ENCODE measurements around the gene FRY.

FRY gene

DNA sequence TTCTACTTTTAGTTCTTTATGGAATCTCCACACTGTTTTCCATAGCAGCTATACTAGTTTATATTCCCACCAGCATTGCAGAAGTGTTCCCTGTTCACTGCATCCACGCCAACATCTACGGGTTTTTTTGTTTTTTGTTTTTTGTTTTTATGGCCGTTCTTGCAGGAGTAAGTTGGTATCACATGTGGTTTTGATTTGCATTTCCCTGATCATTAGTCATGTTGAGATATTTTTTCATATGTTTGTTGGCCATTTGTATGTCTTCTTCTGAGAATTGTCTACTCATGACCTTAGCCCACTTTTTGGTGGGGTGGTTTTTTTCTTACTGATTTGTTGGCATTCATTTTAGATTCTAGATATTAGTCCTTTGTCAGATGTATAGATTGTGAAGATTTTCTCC lies 89.7 kb downstream of the FRY start:
- TF ChIP-seq, protein P1, sequence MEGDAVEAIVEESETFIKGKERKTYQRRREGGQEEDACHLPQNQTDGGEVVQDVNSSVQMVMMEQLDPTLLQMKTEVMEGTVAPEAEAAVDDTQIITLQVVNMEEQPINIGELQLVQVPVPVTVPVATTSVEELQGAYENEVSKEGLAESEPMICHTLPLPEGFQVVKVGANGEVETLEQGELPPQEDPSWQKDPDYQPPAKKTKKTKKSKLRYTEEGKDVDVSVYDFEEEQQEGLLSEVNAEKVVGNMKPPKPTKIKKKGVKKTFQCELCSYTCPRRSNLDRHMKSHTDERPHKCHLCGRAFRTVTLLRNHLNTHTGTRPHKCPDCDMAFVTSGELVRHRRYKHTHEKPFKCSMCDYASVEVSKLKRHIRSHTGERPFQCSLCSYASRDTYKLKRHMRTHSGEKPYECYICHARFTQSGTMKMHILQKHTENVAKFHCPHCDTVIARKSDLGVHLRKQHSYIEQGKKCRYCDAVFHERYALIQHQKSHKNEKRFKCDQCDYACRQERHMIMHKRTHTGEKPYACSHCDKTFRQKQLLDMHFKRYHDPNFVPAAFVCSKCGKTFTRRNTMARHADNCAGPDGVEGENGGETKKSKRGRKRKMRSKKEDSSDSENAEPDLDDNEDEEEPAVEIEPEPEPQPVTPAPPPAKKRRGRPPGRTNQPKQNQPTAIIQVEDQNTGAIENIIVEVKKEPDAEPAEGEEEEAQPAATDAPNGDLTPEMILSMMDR (IDR thresholded peaks at IDR 0.05; ENCODE audit: control insufficient read depth, extremely low read depth, insufficient read depth): no peak
- DNase-seq (ENCODE audit: low read depth): no peak
- no peak overlapping the region for H3K4me3 ChIP-seq (ENCODE audit: low read depth, low read length)

DNA sequence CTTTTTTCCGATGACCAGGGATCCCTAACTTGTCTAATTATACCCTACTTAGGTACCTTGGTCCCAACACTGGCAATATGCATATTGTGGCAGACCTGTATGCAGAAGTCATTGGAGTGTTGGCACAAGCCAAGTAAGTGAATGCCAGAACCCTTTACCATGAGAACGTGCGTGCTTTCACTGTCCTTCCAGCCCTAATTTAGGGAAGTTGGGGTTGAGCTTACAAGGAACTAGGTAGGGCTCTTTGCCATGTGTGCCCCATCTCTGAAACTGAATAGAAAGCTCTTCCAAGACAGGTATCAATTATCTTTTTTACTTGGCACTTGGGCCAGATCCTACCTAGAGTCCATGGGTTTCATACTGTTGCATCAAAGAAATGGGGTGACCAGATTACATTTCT lies 93.2 kb downstream of the FRY start:
- DNase-seq (ENCODE audit: low read depth): no peak
- TF ChIP-seq, protein P1 (IDR thresholded peaks at IDR 0.05; ENCODE audit: control insufficient read depth, extremely low read depth, insufficient read depth): no peak
- H3K4me3 ChIP-seq (ENCODE audit: low read depth, low read length): no peak overlapping the region

DNA sequence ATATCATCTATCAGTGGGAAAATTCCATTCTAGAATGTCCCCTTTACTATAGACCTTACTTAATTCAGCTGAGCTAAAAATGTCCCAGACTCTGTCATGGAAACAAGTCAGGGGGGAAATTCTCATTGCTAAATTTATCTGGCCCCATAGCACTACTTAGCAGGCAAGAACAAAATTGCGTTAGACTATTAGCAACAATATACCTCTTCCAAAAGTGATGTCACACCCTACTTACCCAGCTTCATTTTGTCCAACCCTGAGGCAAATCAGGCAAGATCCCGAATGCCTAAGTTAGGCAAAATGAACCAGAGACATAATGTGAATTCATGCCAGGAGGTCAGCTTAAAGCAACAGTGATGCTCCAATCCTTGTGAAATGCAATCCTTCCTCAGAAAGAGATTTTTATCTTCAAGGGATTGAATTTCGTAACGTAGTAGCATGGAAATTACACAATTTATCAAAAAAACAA lies 93.7 kb downstream of the FRY start:
- TF ChIP-seq, protein P1 (IDR thresholded peaks at IDR 0.05; ENCODE audit: control insufficient read depth, extremely low read depth, insufficient read depth): no peak
- H3K4me3 ChIP-seq (ENCODE audit: low read depth, low read length): no peak overlapping the region
- no peak for DNase-seq (ENCODE audit: low read depth)

DNA sequence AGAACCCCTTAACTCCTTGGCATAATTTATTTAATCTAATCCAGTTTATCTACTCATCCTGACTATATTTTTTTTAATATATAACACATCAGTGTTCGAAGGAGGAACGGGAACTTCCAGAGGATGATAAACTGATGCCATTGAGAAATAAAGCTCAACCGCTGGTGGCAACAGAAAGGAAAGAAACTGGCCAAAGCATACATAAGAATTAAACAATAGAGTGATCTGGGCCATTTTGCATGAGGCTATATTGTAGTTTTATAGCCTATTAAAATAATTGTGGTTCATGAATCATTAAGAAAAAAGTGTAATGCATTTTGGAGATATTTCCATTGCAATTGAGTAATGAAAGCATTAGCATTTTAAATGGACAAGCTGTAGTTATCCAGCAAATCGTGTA lies 94.2 kb downstream of the FRY start:
- TF ChIP-seq, protein P1 (IDR thresholded peaks at IDR 0.05; ENCODE audit: control insufficient read depth, extremely low read depth, insufficient read depth): no peak
- DNase-seq (ENCODE audit: low read depth): no peak
- no peak overlapping the region for H3K4me3 ChIP-seq (ENCODE audit: low read depth, low read length)

DNA sequence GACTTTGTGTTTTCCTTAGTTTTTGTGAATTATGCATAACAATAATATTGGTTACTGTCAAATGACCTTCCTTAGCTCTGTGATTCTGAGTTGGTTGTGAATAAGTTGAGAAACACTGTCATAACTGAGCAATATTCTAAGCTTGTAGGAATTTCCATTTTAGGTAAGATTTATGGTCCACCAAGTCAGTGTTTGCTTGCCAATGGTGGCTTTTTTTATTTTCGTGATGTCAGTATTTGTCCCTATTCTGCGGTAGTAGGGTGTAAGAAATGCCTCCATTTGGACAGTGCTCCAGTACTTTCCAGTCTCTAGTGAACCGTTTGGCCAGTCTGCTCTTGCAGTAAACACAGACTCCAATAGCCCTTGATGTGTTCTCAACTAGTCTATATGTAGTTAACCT lies 94.7 kb downstream of the FRY start:
- no peak overlapping the region for H3K4me3 ChIP-seq (ENCODE audit: low read depth, low read length)
- TF ChIP-seq, protein P1 (IDR thresholded peaks at IDR 0.05; ENCODE audit: control insufficient read depth, extremely low read depth, insufficient read depth): no peak
- DNase-seq (ENCODE audit: low read depth): no peak

DNA sequence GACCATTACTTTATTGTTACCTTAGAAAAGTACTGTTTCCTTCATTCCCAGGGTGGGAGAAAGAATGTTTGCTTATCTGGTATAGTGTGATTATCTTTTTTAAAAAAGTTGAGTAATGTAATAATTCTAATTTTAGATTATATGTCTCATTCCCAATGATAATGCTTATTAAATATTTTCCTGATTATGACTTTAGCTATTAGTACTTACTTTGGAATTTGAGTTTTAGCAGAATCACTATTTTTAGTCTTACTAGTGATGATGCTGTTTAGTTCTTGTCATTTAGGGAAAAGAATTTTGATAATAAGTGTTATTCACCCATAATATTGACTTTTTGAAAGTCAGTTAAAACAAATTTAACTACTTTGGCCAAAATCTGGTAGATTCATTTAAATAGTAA lies 95.2 kb downstream of the FRY start:
- no peak for DNase-seq (ENCODE audit: low read depth)
- H3K4me3 ChIP-seq (ENCODE audit: low read depth, low read length): no peak overlapping the region
- TF ChIP-seq, protein P1 (IDR thresholded peaks at IDR 0.05; ENCODE audit: control insufficient read depth, extremely low read depth, insufficient read depth): no peak

DNA sequence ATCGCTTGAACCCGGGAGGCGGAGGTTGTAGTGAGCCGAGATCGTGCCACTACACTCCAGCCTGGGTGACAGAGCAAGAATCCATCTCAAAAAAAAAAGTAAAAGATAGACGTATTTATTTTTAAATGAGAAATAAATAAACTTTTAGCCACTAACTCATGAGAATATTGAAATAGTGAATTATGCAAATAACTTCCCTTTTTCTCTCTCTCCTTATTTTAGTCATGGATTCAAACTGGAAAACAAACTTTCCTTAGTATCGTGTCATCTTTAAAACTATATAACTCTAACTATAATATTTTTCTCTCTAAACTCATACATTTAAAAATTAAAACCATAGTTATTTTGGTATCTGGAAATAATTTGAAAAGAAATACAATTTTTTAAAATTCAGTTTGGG lies 96.1 kb downstream of the FRY start:
- no peak for DNase-seq (ENCODE audit: low read depth)
- H3K4me3 ChIP-seq (ENCODE audit: low read depth, low read length): no peak overlapping the region
- TF ChIP-seq, protein P1 (IDR thresholded peaks at IDR 0.05; ENCODE audit: control insufficient read depth, extremely low read depth, insufficient read depth): no peak

Data from LNCaP clone FGC (cell line).